Stimulated activated CD4-positive, alpha-beta T cell treated with anti-CD3 and anti-CD28 coated beads, Interleukin-12 subunit alpha, Interleukin-12 subunit beta, amount 100 ng/mL, for 4 hours (primary cell): ENCODE results near the gene UNC119B.
"Not testable (repeated sequence)": the region's sequence is repeated elsewhere in the genome, so short reads cannot be mapped to it uniquely, and the experiment has no call there.

Source experiments
- DNase-seq: peaks from one replicate; pipeline ENCODE4 v3.0.0-alpha.2; 2020

Gene UNC119B

DNA sequence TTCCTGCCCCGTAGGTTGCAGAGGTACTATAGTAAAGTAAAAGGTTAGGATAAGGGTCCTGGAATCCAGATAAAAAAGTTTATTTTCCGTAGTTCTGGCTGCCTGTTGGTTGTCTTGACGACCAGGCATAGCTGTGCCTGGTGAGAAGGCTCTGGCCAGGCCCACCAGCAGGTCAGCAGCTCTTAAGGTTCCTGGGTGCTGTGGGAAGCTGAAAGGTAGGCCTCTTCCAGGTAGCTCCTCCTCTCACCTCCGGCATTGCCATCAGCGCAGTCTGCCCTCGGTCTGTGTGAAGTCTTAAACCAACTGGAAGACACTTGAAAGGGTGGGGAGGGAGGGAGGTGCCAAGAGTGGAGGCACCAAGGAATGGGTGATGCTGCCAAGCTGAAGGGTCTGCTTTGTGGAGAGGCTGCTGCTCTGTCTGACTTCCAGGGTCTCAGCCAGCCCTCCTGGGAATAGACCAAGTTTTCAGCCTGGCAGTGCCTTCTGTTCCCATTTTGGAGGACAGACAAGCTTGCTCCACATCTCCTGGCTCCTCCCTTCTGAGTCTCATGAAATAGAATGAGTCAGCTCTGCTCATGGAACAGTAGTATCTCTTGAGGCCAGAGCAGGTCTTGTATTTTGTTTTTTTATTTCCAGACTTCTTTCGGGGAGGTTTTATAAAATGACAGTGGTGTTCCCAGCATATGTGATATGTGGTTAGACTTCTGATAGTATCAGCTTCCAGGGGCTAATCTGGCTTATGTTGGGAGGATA is 10.2 kb downstream of the UNC119B start:
- no peak for DNase-seq

DNA sequence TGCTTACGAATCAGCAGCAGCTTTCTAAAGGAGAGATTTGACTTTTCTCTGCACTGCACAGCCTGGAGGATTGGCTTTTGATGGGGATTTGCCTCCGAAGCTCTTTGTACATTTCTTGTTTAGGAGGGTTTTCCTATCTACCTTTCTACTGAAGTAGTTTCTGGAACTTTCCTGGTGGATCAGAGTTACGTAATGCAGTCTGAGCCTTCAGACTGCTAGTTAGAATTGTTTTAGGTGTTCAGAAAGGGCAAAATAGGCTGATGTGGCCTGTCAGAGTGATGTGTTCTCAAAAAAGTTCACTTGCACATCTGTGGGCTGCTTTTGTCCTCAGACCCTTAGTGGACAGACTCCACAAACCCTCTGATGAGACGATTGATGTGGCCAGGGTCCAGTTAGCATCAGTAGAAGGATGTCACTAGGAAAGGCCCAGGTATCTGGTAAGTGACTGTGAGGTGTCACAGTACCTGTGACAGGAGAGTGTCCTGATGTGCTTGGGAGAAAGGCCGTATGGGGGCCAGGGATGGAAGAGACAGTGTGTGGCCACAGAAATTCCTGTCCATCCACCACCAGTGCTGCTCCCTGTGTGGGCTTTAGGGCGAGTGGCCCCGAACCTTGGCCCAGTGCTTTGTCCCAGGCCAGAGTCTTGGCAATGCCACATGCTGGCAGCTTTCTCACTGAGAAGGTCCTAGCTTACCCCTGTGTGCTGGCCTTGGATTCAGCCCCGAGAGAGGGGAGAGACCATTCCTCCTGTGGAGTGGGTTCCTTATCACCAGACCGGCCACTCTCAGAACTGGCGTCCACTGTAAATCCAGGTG is 10.9 kb downstream of the UNC119B start:
- DNase-seq: no peak

DNA sequence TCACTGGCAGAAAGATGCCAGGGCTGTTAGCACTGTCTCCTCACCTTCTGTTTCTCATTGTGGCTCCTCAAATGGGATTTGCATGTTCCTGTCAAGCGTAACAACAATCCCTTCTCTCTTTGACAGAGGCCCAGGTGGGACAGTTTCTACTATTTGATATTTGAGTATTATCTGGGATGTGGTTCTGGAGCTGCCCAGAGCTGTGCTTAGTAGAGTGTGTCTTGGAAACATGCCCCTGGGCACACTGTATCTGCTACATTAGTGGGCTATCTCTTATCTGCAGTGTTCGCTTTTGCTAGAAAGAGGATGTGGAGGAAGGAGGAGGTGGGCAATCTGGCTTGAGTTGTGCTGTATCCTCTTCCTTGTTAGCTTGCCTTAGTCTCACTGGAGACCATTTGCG is 11.6 kb downstream of the UNC119B start:
- DNase-seq: no peak

DNA sequence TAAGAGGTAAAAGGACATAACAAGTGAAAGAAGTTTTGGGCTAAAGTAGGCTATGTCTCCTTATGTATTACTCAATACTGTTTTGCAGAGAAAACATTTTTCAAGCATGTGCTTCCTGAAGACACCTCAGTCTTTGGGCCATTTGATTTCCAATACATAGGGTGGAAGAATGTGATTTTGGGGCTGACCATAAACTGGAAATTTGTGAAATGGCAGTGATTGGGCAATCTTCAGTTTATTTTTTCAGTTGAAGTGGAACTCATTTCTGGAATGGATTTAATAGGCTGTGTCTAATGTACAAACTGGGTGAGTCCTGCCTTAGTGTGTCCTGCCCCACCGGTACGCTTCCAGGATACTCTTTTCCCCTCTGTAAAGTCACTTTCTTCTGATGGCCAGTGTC is 12.5 kb downstream of the UNC119B start:
- no peak for DNase-seq

DNA sequence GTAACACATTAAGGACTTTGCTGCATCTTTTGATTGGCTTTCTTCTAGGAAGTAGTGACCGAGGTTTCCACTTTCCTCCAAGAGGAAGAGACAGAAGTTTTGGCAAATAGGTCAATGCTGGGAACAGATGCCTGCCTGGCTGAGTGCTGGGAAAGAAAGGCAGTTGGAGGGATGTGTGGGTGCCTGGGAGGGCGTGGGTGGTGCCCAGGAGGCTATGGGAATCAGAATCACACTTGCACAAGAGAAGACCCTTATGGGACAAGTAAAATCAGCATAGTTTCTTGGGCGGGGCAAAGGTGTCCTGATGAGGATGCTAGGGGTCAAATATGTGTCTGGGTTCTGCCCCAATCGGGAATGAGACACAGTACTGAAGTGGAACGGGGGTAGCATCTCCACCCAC is 14.5 kb downstream of the UNC119B start:
- no peak for DNase-seq

DNA sequence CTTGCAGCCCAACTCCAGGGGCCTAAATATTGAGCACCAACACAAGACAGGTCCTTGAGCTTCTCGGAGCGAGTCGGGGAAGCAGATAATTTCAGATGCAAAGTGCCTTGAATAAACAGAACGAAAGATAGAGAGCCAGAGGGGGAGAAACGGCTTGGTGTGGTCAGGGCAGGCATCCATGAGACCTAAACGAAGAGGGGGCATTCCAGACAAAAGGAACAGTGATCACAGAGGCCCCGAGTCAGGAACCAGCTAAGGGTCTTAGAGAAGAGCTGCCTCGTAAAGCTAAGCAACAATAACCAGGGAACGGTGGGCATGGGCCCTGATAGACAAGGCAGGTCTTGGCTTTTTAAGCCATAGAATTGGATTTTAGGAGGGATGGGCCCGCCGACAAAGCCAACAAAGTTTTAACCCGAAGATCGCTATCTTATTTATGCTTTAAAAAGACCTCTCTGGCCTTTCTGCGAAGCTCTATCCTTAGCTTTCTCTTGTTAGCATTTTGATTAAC is 14.9 kb downstream of the UNC119B start:
- DNase-seq: no peak

DNA sequence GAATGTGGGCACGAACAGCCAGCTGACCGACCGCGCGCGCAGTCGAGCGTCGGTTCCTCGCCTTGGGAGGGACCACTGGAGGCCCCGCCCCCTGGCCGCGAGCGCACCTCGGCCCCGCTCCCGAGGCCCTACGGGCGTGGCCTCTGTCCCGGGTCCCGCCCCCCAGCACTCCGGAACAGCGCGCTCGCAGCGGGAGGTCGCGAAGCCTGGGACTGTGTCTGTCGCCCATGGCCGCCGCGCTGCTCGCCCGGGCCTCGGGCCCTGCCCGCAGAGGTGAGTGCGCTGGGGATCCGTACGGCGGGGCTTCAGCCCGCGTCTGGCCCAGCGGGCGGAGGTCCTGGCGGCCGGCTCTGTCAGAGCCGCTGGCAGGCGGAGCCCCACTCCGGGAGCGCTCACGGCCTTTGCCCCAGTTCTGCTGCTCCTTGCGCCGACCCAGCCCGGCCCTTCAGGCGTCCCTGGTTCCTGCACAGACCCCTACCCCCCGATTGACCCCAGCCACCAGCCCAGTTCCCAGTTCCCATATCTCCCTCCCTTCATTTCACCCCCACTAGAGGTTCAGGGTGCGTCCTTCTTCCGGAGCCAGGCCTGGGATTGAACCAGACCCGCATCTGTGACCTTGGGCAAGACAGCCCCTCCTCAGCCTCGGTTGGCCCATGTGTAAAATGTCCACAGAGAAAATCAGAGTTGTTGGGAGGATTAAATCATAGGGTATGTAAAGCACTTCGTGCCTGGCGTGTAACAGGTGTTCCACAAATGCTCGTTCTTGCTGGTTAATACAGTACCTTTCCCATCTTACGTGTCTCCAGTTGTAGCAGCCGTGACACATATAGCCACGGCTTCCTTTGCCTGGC is 15.6 kb downstream of the UNC119B start, which contains the start of gene ACADS:
Gene ACADS (plus strand): TSS at position 168 of the 851 bp plus-strand sequence. CDS start 60 bp downstream, at position 228.
- DNase-seq: peak; percentile 91

DNA sequence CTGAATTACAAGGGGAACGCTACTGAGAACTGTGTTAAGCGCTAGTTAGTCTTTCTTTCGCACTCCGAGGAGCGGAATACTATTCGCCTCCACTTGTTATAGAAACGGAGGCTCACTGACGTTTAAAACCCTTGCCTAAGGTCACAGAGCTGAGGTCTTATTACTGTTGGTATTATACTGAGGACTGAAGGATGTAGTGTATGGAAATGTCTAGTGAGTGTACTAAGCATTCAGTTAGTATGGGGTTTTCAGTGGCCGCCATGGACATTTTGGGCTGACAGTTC is 16.2 kb downstream of the UNC119B start:
- no peak for DNase-seq

DNA sequence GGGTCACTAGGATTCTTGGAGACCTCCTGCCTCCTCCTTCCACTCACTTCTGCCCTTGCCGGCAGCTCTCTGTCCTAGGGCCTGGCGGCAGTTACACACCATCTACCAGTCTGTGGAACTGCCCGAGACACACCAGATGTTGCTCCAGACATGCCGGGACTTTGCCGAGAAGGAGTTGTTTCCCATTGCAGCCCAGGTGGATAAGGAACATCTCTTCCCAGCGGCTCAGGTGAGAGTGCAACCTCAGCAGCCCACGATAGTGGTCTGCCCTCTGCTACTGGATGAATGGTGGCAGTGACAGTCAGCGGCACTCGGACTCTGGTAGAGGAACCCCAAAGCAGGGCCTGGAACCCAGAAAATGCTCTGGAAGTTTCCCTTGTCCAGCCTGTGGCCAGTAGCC is 16.7 kb downstream of the UNC119B start:
- no peak for DNase-seq

DNA sequence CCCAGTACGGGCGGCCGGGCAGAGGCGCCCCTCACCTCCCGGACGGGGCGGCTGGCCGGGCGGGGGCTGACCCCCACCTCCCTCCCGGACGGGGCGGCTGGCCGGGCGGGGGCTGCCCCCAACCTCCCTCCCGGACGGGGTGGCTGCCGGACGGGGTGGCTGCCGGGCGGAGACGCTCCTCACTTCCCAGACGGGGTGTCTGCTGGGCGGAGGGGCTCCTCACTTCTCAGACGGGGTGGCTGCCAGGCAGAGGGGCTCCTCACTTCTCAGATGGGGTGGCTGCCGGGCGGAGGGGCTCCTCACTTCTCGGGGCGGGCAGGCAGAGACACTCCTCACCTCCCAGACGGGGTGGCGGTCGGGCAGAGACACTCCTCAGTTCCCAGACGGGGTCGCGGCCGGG is 21.9 kb downstream of the UNC119B start:
- DNase-seq: not testable (repeated sequence)

DNA sequence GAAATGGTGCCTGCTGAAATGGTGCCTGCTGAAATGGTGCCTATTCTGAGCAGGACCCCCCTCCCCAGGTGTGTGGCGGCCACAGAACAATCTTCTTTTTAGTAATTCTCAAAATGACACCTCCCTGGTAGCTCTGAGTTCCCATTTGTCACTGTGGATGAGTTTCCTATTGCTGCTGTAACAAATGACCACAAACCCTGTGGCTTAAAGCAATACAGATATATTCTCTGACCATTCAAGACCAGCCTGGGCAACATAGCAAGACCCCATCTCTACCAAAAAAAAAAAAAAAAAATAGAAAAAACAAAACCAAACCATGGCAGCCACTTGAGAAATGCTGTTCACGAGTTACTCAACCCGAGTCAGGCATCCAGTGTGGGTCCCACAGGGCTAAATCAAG is 23.3 kb downstream of the UNC119B start:
- no peak for DNase-seq

DNA sequence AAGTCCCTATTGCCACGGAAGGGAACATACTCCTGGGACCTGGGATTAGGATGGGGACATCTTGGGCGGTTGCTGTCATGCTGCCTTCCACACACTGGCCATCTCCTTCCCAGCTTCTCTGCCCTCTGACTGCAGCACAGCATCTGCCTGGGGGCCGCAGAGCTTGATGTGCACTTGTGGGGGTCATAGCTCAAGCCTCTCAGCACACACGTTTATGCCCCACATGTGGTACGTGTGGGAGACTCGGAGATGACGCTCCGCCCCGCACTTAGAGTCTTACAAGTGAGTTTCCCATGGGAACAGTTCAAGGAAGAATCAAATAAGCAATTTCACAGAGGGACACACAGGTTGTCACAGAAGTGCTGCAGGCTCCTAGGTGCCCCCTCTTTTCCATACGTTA is 24.0 kb downstream of the UNC119B start:
- no peak for DNase-seq

DNA sequence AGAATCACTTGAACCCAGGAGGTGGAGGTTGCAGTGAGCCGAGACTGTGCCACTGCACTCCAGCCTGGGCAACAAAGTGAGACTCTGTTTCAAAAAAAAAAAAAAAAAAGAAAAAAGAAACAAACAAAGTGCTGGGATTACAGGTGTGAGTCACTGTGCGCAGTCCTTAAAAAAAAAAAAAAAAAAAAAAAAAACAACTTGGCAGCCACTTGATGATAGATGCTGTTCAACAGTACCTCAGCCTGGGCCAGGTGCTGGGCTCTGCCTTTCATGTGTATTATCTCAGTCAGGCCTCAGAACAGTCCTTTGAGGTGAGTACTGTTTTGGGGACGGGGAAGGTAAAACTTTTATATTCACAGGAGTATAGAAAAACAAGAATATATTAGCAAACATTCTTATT is 24.9 kb downstream of the UNC119B start:
- DNase-seq: no peak

DNA sequence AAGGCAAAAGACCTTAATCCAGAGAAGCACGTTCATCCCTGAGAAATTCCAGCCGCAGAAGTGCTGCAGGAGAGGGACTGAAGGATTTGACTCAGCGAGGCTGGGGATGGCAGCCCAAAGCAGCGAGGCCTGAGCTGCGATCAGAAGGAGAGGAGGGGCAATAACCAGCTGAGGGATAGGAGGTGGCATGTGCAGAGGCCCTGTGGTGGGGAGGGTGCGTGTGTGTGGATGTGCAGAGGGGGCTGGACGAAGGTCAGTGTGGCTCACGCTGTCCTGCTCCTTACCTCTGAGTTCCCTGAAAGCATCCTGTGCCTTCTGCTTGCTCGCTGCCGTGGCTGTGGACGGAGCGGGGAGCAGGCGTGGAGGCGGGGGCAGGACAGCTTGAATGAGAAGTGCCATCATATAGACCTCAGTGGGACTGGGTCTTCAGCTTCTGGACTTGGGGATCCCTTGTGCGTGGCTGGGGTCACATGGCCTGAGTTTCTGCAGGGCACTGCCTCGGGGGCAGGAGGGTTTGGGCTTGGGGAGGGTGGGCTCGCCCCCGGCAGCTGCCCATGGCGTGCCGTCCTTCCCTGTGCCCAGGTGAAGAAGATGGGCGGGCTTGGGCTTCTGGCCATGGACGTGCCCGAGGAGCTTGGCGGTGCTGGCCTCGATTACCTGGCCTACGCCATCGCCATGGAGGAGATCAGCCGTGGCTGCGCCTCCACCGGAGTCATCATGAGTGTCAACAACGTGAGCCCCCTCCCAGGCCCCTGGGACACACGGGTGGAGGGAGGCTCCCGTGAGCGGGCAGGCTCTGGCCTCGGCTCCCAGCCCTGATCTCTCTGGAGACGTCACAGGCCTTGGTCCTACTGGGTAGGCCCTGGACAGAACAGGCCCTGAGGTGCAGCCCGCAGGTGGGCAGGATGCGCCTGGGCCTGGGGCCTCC is 26.4 kb downstream of the UNC119B start:
- DNase-seq: no peak

DNA sequence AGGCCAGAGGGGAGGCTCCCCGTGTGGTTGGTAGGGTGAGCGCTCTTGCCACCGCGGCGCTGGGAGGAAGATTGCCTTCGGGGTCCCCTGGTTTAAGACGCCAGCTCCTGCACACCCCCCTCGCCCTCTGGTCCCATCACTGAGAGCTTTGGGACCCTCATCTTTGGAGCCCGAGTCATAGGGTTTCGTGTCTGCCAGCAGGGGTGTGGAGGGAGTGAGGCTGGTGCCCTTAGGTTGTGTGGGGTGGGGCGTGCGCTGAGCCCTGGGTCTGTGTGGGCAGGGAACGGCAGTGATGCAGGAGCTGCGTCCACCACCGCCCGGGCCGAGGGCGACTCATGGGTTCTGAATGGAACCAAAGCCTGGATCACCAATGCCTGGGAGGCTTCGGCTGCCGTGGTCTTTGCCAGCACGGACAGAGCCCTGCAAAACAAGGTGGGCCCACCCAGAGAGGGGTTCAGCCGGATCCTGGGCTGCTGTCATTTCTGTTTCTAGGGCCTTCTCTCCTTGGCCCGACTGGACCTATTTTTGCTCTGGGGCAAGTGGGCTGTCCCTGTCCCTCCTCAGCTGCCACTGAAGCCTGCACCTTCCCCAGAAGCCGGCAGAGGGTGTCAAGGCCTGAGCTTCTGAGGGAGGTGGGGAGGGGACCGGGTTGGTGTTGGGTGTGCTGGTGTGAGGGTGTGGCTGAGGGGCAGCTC is 27.4 kb downstream of the UNC119B start:
- no peak for DNase-seq

DNA sequence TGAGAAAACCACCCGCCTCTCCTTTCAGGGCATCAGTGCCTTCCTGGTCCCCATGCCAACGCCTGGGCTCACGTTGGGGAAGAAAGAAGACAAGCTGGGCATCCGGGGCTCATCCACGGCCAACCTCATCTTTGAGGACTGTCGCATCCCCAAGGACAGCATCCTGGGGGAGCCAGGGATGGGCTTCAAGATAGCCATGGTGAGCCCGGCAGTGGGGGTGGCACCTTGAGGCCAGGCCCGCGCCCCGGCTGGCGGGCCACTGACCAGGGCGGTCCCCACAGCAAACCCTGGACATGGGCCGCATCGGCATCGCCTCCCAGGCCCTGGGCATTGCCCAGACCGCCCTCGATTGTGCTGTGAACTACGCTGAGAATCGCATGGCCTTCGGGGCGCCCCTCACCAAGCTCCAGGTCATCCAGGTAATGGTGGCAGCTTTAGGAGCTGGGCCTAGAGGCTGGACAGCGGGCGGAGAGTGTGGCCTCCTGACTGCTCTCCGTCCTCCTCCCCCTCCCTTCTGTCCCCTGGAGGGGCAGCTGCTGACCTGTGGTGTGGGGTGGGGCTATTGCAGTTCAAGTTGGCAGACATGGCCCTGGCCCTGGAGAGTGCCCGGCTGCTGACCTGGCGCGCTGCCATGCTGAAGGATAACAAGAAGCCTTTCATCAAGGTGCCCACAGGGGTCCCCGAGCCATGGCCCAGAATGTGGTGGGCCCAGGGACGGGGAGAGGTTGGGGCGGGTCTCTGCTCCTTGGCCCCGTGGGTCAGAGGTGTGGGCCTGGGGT is 28.2 kb downstream of the UNC119B start:
- DNase-seq: no peak

DNA sequence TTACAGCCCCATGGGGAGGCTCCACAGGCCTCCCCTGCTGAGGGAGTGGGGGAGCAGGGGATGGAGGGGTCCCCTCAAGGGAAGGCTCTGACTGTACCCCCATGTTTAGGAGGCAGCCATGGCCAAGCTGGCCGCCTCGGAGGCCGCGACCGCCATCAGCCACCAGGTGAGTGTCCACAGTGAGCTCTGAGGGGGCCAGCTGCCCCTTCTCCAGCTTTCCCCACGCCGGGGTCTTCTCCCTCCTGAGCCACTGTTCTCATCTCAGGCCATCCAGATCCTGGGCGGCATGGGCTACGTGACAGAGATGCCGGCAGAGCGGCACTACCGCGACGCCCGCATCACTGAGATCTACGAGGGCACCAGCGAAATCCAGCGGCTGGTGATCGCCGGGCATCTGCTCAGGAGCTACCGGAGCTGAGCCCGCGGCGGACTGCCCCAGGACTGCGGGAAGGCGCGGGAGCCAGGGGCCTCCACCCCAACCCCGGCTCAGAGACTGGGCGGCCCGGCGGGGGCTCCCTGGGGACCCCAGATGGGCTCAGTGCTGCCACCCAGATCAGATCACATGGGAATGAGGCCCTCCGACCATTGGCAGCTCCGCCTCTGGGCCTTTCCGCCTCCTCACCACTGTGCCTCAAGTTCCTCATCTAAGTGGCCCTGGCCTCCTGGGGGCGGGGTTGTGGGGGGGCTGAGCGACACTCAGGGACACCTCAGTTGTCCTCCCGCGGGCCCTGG is 28.9 kb downstream of the UNC119B start:
- DNase-seq: no peak

DNA sequence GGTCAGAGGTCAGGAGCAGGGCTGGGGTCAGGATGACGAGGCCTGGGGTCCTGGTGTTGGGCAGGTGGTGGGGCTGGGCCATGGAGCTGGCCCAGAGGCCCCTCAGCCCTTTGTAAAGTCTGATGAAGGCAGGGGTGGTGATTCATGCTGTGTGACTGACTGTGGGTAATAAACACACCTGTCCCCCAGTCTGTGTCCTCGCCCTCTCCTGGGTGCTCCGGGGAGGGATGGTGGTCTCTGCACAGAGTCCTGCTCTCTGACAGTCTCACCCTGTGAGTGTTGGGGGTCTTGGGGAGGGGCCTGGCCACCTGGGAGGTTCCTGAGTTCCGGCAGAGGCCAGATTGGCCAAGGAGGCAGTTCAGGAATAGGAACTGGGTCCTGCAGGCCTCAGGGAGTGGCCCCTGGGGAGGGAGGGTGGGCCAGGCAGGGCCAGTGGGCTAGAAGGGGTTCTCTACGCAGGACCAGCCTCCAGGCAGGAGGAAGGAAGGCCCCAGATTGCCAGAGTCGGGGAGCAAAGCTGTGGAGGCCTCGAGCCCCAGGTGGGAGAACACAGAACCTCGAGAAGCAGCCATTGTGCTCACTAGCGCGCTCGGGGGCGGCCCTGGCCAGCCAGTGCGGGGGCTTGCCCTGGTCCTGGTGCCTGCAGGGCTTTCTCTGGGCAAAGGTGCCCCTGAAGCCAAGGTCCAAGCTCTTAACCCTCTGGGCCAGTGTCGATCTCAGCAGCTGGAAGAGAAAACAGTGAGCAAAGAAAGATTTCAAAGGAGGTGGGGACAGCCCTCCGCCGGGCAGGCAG is 29.8 kb downstream of the UNC119B start:
- DNase-seq: no peak

DNA sequence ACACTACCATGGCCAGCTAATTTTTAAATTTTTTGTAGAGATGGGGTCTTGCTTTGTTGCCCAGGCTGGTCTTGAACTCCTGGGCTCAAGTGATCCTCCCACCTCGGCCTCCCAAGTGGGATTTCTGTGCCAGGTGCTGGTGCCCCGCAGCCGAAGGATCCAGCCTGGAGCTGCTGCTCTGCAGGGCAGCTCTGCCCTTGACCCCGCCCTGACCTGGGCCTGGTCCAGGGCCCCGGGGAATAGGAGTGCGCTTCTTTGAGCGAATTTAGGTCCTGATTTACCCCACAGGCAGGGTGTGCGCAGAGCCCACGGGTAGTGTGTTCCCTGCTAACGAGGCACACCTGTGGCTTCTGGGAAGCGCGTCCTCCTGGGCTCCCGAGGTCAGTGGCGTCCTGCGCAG is 30.6 kb downstream of the UNC119B start:
- no peak for DNase-seq
